GM19467 (cell line): ENCODE results near the gene ACTBL2.

Source experiments
- ATAC-seq: cut with Tn5 transposase; IDR thresholded peaks from one replicate; pipeline ENCODE4 v1.9.1; 2021; ENCODE audit warnings: mild to moderate bottlenecking, moderate library complexity; ENCODE audit not compliant: unreplicated experiment

Gene ACTBL2

GRCh38 chr5:57450991-57451876 lies 31.4 kb downstream of the ACTBL2 start:
- no peak for ATAC-seq

- no peak for ATAC-seq
These were observed 33.9 kb downstream of the ACTBL2 start for GRCh38 chr5:57448751-57449150.

GRCh38 chr5:57448287-57448686 lies 34.3 kb downstream of the ACTBL2 start:
- ATAC-seq, result no peak

- ATAC-seq, result no peak
These were observed 35.0 kb downstream of the ACTBL2 start for GRCh38 chr5:57447658-57448057.

- ATAC-seq, result no peak
These were observed 35.6 kb downstream of the ACTBL2 start for GRCh38 chr5:57446966-57447365.

GRCh38 chr5:57445705-57446037 lies 36.9 kb downstream of the ACTBL2 start:
- ATAC-seq, result no peak

GRCh38 chr5:57445006-57445704 lies 37.5 kb downstream of the ACTBL2 start:
- no peak for ATAC-seq

- no peak for ATAC-seq
These were observed 40.4 kb downstream of the ACTBL2 start for GRCh38 chr5:57442080-57442839.

- ATAC-seq, result no peak
These were observed 41.1 kb downstream of the ACTBL2 start for GRCh38 chr5:57441557-57441956.

GRCh38 chr5:57439601-57440000 lies 43.0 kb downstream of the ACTBL2 start:
- ATAC-seq, result no peak

- ATAC-seq, result no peak
These were observed 44.4 kb downstream of the ACTBL2 start for GRCh38 chr5:57437976-57438805.

GRCh38 chr5:57436586-57436985 lies 46.0 kb downstream of the ACTBL2 start:
- no peak for ATAC-seq

- no peak for ATAC-seq
These were observed 46.9 kb downstream of the ACTBL2 start for GRCh38 chr5:57435701-57436134.

GRCh38 chr5:57434683-57435082 lies 47.9 kb downstream of the ACTBL2 start:
- no peak for ATAC-seq

- no peak for ATAC-seq
These were observed 48.4 kb downstream of the ACTBL2 start for GRCh38 chr5:57434227-57434640.

GRCh38 chr5:57432876-57433275 lies 49.7 kb downstream of the ACTBL2 start:
- ATAC-seq, result no peak

GRCh38 chr5:57431759-57432158 lies 50.9 kb downstream of the ACTBL2 start:
- no peak for ATAC-seq
